ENCODE measurements around the gene CCM2L.

Gene CCM2L

GRCh38 chr20:31984981-31985471, 25.2 kb upstream of the CCM2L start:
- Mint-ChIP-seq H3K4me3 (no peak overlapping the region), H3K27ac (no peak overlapping the region), H3K27me3 (peaks cover 14 to 20% of the 10 kb centered on the region in 2 donors), H3K4me1 (peaks cover 0 to 5% of the 10 kb centered on the region in 2 donors), H3K36me3 (no peaks in the 10 kb centered on the region), H3K9me3 (no peaks in the 10 kb centered on the region)
- no peak for DNase-seq
- ATAC-seq (replicated peaks): no peak

DNA sequence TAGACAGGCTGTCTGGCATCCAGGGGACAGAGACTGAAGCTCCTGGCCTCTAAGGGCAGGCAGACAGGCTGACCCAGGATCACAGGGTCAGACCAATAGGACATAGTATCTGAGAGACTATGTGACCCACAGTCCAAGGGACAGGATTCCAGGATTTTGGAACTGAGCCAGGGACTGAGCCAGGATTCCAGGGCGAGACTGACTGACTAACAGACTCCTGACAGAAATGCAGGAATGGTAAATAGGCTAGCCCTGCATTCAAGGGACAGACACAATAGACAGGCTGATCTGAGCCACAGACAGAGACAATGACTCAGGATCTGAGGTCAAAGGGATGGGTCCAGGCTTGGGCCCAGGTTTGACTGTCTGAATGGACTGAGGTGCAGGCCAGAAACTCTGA, 22.5 kb upstream of the CCM2L start:
- ATAC-seq (replicated peaks): no peak
- Mint-ChIP-seq H3K4me3 (no peak overlapping the region), H3K27me3 (peaks cover 17 to 18% of the 10 kb centered on the region in 2 donors), H3K9me3 (no peaks in the 10 kb centered on the region), H3K4me1 (peaks cover 0 to 5% of the 10 kb centered on the region in 2 donors), H3K36me3 (no peaks in the 10 kb centered on the region), H3K27ac (no peak overlapping the region)
- no peak for DNase-seq

DNA sequence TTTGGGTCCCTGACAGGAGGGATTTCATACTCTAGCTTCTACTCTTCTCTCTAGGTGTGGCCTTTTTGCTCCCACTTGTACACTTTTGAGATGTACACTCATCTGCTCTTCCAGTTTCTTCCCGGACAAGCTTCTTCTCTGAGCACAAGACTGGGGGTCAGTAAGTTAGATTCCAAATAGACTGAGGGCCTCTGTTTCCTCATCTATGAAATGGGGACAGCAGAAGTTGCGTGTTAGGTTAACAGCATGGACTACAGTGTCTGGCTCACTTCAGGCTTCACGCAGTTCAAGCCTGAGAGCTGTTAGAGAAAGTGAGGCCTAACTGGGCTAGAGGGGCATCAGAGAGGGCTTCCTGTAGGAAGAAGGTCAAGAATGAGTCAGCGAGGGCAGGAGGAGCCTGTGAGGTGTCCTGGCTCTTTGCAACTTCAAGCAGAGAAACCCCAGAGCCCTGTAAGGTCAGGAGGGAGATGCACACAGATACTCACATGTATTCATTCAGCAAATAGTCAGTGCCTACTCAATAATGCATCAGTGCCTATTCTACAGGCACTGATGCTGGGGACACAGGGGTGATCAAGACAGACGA, 21.7 kb upstream of the CCM2L start:
- ATAC-seq (replicated peaks) (peak; percentile 33 to 36), DNase-seq (no peak)
- no peak overlapping the region for H3K4me3 Mint-ChIP-seq
- no peaks in the 10 kb centered on the region for H3K9me3 Mint-ChIP-seq
- no peak overlapping the region for H3K27ac Mint-ChIP-seq
- peaks cover 0 to 5% of the 10 kb centered on the region in 2 donors for H3K4me1 Mint-ChIP-seq
- peaks cover 19 to 20% of the 10 kb centered on the region in 2 donors for H3K27me3 Mint-ChIP-seq
- H3K36me3 Mint-ChIP-seq: no peaks in the 10 kb centered on the region

DNA sequence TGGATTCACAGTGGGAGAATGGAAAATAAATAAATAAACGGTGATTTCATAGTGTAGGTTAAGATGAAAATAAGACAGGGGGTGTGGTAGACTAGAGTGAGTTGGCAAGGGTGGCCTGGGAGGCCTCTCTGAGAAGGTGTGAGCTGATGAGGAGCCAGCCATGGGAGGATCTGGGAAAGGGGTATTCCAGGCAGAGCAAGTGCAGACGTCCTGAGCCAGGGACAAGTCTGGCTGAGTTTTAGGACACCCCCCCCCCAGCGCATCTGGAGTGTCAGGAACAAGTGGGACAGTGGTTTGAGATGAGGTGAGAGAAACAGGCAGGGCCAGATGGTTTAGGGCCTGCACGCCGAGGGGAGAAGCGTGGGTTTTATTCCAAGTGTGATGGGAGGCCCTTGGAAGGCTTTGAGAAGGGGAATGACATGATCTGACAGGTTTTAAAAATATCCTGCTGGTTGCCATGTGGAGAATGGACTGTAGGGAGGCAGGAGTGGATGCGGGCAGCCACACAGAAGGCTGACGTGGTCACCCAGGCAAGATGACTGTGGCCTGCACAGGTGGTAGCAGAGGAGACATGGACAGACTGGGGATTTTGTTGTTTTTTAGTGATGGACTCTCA, 21.1 kb upstream of the CCM2L start:
- peaks cover 25 to 26% of the 10 kb centered on the region in 2 donors for H3K27me3 Mint-ChIP-seq
- ATAC-seq (replicated peaks): no peak

GRCh38 chr20:31990641-31991338, 19.4 kb upstream of the CCM2L start:
- DNase-seq: no peak
- no peak overlapping the region for H3K27ac Mint-ChIP-seq

More for the DNA sequence above, 21.1 kb upstream of the CCM2L start:
- Mint-ChIP-seq H3K4me1 (peaks cover 2 to 5% of the 10 kb centered on the region in 2 donors), H3K36me3 (no peaks in the 10 kb centered on the region), H3K9me3 (no peaks in the 10 kb centered on the region), H3K27ac (no peak overlapping the region), H3K4me3 (no peak overlapping the region)
- DNase-seq: no peak

DNA sequence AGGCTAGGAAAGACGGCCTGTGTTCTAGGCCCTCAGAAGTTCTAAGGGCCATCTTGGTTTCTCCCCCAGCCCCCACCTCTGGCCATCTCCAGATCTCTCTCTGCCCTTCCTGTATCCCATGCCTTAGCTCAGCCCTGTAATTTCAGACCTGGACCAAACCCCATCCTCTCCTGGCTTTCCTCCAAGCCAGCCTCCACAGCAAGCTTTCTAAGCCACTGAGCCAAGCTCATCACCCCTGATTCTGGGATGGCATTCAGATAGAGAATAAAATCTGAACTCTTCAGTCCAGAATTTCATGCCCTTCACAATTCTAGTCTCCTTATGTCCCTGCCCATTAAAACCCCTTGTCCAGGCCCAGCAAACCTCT, 18.9 kb upstream of the CCM2L start:
- H3K27me3 Mint-ChIP-seq: peaks cover 42 to 44% of the 10 kb centered on the region in 2 donors
- no peaks in the 10 kb centered on the region for H3K9me3 Mint-ChIP-seq
- no peak overlapping the region for H3K4me3 Mint-ChIP-seq
- no peaks in the 10 kb centered on the region for H3K36me3 Mint-ChIP-seq
- H3K4me1 Mint-ChIP-seq: peaks cover 13 to 18% of the 10 kb centered on the region in 2 donors
- ATAC-seq (replicated peaks): no peak
- DNase-seq: no peak
- no peak overlapping the region for H3K27ac Mint-ChIP-seq

More at GRCh38 chr20:31990641-31991338, 19.4 kb upstream of the CCM2L start:
- no peak overlapping the region for H3K4me3 Mint-ChIP-seq
- H3K36me3 Mint-ChIP-seq: no peaks in the 10 kb centered on the region
- peaks cover 9 to 16% of the 10 kb centered on the region in 2 donors for H3K4me1 Mint-ChIP-seq
- ATAC-seq (replicated peaks): no peak
- H3K9me3 Mint-ChIP-seq: no peaks in the 10 kb centered on the region
- H3K27me3 Mint-ChIP-seq: peaks cover 37 to 39% of the 10 kb centered on the region in 2 donors

GRCh38 chr20:31992086-31992485, 18.2 kb upstream of the CCM2L start:
- Mint-ChIP-seq H3K4me3 (no peak overlapping the region), H3K27me3 (peaks cover 50% of the 10 kb centered on the region in 2 donors), H3K36me3 (no peaks in the 10 kb centered on the region), H3K27ac (no peak overlapping the region), H3K9me3 (no peaks in the 10 kb centered on the region), H3K4me1 (peaks cover 15 to 18% of the 10 kb centered on the region in 2 donors)
- no peak for ATAC-seq (replicated peaks)
- no peak for DNase-seq

DNA sequence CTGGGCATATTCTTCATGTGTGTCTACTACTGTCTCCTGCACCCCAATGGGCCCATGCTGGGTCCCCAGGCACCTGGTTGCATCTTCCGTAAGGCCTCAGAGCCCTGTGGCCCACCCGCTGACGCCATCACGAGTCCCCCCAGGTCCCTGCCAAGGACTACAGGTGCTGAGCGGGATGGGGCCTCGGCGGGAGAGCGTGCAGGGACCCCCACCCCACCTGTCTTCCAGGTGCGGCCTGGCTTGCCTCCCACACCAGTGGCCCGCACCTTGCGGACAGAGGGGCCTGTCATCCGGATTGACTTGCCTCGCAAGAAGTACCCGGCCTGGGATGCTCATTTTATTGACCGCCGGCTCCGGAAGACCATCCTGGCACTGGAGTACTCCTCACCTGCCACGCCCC, 13.2 kb upstream of the CCM2L start:
- H3K27me3 Mint-ChIP-seq: peaks cover 51 to 52% of the 10 kb centered on the region in 2 donors
- H3K4me1 Mint-ChIP-seq: peaks cover 14 to 15% of the 10 kb centered on the region in 2 donors
- no peaks in the 10 kb centered on the region for H3K36me3 Mint-ChIP-seq
- no peaks in the 10 kb centered on the region for H3K9me3 Mint-ChIP-seq
- no peak overlapping the region for H3K4me3 Mint-ChIP-seq
- no peak for DNase-seq
- ATAC-seq (replicated peaks): no peak
- no peak overlapping the region for H3K27ac Mint-ChIP-seq

DNA sequence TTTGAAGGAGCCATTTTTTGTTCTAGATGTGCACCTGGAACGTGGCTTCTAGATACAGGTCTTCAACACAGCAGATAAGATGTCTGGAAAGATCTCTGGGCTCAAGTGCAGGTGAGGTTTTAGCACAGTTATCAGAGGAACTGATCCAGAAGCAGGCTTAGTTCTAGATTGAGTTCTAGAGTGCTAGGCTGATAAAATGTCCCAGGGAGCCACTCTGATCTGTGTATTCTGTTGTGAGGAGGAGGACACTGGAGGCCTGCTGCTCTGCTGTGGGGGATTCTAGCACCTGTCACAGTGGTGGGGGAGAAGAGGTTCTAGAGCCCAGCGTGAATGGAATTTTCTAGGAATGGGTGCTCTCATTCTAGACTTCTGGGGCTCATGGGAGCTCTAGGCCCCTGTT, 12.0 kb upstream of the CCM2L start:
- ATAC-seq (replicated peaks): no peak
- Mint-ChIP-seq H3K36me3 (no peaks in the 10 kb centered on the region), H3K27me3 (peaks cover 41 to 43% of the 10 kb centered on the region in 2 donors), H3K4me3 (no peak overlapping the region), H3K4me1 (peaks cover 14 to 15% of the 10 kb centered on the region in 2 donors), H3K27ac (no peak overlapping the region), H3K9me3 (no peaks in the 10 kb centered on the region)
- DNase-seq: no peak

GRCh38 chr20:32003325-32003724, 6.9 kb upstream of the CCM2L start:
- ATAC-seq (replicated peaks): no peak
- Mint-ChIP-seq H3K4me1 (no peaks in the 10 kb centered on the region), H3K4me3 (no peak overlapping the region), H3K27ac (no peak overlapping the region), H3K36me3 (no peaks in the 10 kb centered on the region), H3K9me3 (no peaks in the 10 kb centered on the region), H3K27me3 (peaks cover 1 to 16% of the 10 kb centered on the region in 2 donors)
- DNase-seq: no peak

GRCh38 chr20:32004963-32005362, 5.3 kb upstream of the CCM2L start:
- Mint-ChIP-seq H3K9me3 (no peaks in the 10 kb centered on the region), H3K27me3 (peaks cover 2 to 23% of the 10 kb centered on the region in 2 donors), H3K36me3 (no peaks in the 10 kb centered on the region), H3K4me1 (no peaks in the 10 kb centered on the region), H3K4me3 (no peak overlapping the region), H3K27ac (no peak overlapping the region)
- ATAC-seq (replicated peaks) (peak; percentile 49 to 58), DNase-seq (no peak)

- no peaks in the 10 kb centered on the region for H3K4me1 Mint-ChIP-seq
- no peak overlapping the region for H3K27ac Mint-ChIP-seq
- H3K27me3 Mint-ChIP-seq: peaks cover 5 to 28% of the 10 kb centered on the region in 2 donors
- H3K4me3 Mint-ChIP-seq: no peak overlapping the region
- no peaks in the 10 kb centered on the region for H3K36me3 Mint-ChIP-seq
- ATAC-seq (replicated peaks): no peak
- no peaks in the 10 kb centered on the region for H3K9me3 Mint-ChIP-seq
- no peak for DNase-seq
These were observed 4.2 kb upstream of the CCM2L start for GRCh38 chr20:32006053-32006452.

- no peak overlapping the region for H3K27ac Mint-ChIP-seq
- peaks cover 9 to 36% of the 10 kb centered on the region in 2 donors for H3K27me3 Mint-ChIP-seq
- no peaks in the 10 kb centered on the region for H3K9me3 Mint-ChIP-seq
- H3K4me3 Mint-ChIP-seq: no peak overlapping the region
- no peaks in the 10 kb centered on the region for H3K36me3 Mint-ChIP-seq
- DNase-seq (no peak), ATAC-seq (replicated peaks) (no peak)
- no peaks in the 10 kb centered on the region for H3K4me1 Mint-ChIP-seq
These were observed 3.1 kb upstream of the CCM2L start for GRCh38 chr20:32006841-32007786.

All from stimulated activated naive B cell treated with anti-CD40 and anti-IgM and Interleukin-4, amounts not matched to agents 10 μg/mL and 1 μg/mL and 100 μg/mL, for 72 hours (primary cell).